DND-41 (cell line): ENCODE data around the gene STAB2.

ENCODE experiments used
- EZH2 ChIP-seq: IDR thresholded peaks from 3 replicates; pipeline ENCODE4 v1.6.1; 2012; ENCODE audit warnings: borderline replicate concordance, low read depth, mild to moderate bottlenecking, moderate library complexity, low read length, inconsistent platforms; ENCODE audit not compliant: severe bottlenecking
- TF ChIP-seq, protein P1 (sequence below): IDR thresholded peaks from 2 replicates; pipeline ENCODE4 v1.5.1; 2012; ENCODE audit warnings: borderline replicate concordance, low read length, moderate library complexity, mild to moderate bottlenecking; ENCODE audit not compliant: poor library complexity, severe bottlenecking; ENCODE audit errors: extremely low read depth

DNA sequence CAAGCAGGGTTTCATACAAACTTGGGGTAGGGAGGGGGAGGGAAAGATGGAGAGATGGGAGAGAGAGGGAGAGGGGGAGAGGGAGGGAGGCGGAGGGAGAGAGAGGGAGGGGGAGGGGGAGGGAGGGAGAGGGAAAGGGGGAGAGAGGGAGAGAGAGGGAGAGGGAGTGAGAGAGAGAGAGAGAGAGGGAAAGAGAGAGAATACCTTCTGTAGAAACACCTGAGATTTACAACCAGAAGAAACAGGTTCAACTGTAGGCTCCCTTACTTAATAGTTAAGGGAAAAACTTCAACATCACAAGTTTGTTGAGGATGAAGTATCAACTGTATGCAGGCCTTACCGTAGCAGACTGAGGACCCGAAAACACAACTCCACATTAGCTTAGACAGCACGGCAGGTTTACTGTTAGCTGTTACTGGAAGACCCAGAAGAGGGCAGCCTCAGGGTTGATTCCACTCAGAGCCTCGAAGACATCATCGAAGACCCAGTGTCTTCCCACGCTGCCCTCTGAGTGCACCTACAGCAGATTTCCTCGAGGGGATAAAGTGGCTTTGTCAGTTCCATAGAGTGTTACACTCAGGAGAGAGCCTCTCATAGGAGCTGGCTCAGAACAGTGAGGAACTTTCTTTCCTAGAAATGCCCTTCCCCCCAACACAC, 181.5 kb downstream of the STAB2 start:
- TF ChIP-seq, protein P1, sequence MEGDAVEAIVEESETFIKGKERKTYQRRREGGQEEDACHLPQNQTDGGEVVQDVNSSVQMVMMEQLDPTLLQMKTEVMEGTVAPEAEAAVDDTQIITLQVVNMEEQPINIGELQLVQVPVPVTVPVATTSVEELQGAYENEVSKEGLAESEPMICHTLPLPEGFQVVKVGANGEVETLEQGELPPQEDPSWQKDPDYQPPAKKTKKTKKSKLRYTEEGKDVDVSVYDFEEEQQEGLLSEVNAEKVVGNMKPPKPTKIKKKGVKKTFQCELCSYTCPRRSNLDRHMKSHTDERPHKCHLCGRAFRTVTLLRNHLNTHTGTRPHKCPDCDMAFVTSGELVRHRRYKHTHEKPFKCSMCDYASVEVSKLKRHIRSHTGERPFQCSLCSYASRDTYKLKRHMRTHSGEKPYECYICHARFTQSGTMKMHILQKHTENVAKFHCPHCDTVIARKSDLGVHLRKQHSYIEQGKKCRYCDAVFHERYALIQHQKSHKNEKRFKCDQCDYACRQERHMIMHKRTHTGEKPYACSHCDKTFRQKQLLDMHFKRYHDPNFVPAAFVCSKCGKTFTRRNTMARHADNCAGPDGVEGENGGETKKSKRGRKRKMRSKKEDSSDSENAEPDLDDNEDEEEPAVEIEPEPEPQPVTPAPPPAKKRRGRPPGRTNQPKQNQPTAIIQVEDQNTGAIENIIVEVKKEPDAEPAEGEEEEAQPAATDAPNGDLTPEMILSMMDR = no peak
- no peak for TF ChIP-seq EZH2
